Stimulated activated naive B cell treated with anti-CD40 and anti-IgM and Interleukin-4, amounts not matched to agents 10 μg/mL and 1 μg/mL and 100 μg/mL, for 72 hours (primary cell): ENCODE measurements around the gene PFN2.
A peak's percentile ranks its signal among the peaks of the same experiment; 100 is the strongest.
"Not testable (repeated sequence)": the region's sequence is repeated elsewhere in the genome, so short reads cannot be mapped to it uniquely, and the experiment has no call there.

Source experiments
- ATAC-seq, 2 donors: fragments of 150-1000 bp; cut with Tn5 transposase; replicated peaks; 2 replicates each; pipeline ENCODE4 v1.10.0; 2021; ENCODE audit warnings: moderate library complexity in 1 of 2
- DNase-seq: peaks from one replicate; pipeline ENCODE4 v3.0.0; 2021
- H3K27ac Mint-ChIP-seq: one replicate; pipeline ENCODE4 v1.8.0; 2022; ENCODE audit warnings: mild to moderate bottlenecking, mixed read lengths
- H3K27me3 Mint-ChIP-seq, 2 donors: one replicate each; pipeline ENCODE4 v1.8.0; 2022; ENCODE audit warnings: mixed read lengths in 2 of 2
- H3K36me3 Mint-ChIP-seq, 2 donors: one replicate each; pipeline ENCODE4 v1.8.0; 2022; ENCODE audit warnings: mixed read lengths in 2 of 2, mild to moderate bottlenecking in 1 of 2
- H3K4me1 Mint-ChIP-seq, 2 donors: one replicate each; pipeline ENCODE4 v1.8.0; 2022; ENCODE audit warnings: mixed read lengths in 2 of 2, mild to moderate bottlenecking in 1 of 2
- H3K4me3 Mint-ChIP-seq, 2 donors: one replicate each; pipeline ENCODE4 v1.8.0; 2022; ENCODE audit warnings: mild to moderate bottlenecking in 2 of 2, mixed read lengths in 2 of 2, moderate library complexity in 1 of 2
- H3K9me3 Mint-ChIP-seq, 2 donors: one replicate each; pipeline ENCODE4 v1.8.0; 2022; ENCODE audit warnings: mixed read lengths in 2 of 2, mild to moderate bottlenecking in 1 of 2

PFN2 gene, protein sequence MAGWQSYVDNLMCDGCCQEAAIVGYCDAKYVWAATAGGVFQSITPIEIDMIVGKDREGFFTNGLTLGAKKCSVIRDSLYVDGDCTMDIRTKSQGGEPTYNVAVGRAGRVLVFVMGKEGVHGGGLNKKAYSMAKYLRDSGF

GRCh38 chr3:149970716-149971402 is at the start of gene PFN2:
PFN2 (minus strand) TSS chr3:149970895; CDS start chr3:149970856, 39 bp downstream.
- Mint-ChIP-seq H3K36me3 (peaks cover 0 to 4% of the 10 kb centered on the region in 2 donors), H3K27me3 (peaks cover 13 to 16% of the 10 kb centered on the region in 2 donors)

GRCh38 chr3:150015901-150016300 is 45.2 kb upstream of the PFN2 start:
- H3K4me3 Mint-ChIP-seq = no peak overlapping the region
- H3K36me3 Mint-ChIP-seq = no peaks in the 10 kb centered on the region
- DNase-seq (no peak), ATAC-seq (no peak)
- H3K4me1 Mint-ChIP-seq = no peaks in the 10 kb centered on the region
- no peak overlapping the region for H3K27ac Mint-ChIP-seq
- peaks cover 6 to 12% of the 10 kb centered on the region in 2 donors for H3K27me3 Mint-ChIP-seq
- H3K9me3 Mint-ChIP-seq = no peaks in the 10 kb centered on the region

More at GRCh38 chr3:149970716-149971402, at the start of gene PFN2:
- Mint-ChIP-seq H3K27ac (peak within 1 kb of the TSS; percentile 93), H3K4me1 (peaks cover 14 to 20% of the 10 kb centered on the region in 2 donors), H3K4me3 (peak within 1 kb of the TSS; percentile 89 to 91), H3K9me3 (no peaks in the 10 kb centered on the region)
- DNase-seq (peak; percentile 31), ATAC-seq (peak; percentile 67 to 70)

- no peaks in the 10 kb centered on the region for H3K4me1 Mint-ChIP-seq
- no peak overlapping the region for H3K4me3 Mint-ChIP-seq
- peaks cover 6 to 17% of the 10 kb centered on the region in 2 donors for H3K27me3 Mint-ChIP-seq
- DNase-seq (no peak), ATAC-seq (no peak)
- no peak overlapping the region for H3K27ac Mint-ChIP-seq
- H3K9me3 Mint-ChIP-seq = no peaks in the 10 kb centered on the region
- no peaks in the 10 kb centered on the region for H3K36me3 Mint-ChIP-seq
Measured at GRCh38 chr3:150014782-150015181, 44.1 kb upstream of the PFN2 start.

GRCh38 chr3:150013801-150014200 is 43.1 kb upstream of the PFN2 start:
- H3K27me3 Mint-ChIP-seq = peaks cover 10 to 19% of the 10 kb centered on the region in 2 donors
- no peaks in the 10 kb centered on the region for H3K4me1 Mint-ChIP-seq
- H3K27ac Mint-ChIP-seq = no peak overlapping the region
- H3K36me3 Mint-ChIP-seq = no peaks in the 10 kb centered on the region
- H3K9me3 Mint-ChIP-seq = no peaks in the 10 kb centered on the region
- no peak for DNase-seq
- H3K4me3 Mint-ChIP-seq = no peak overlapping the region
- ATAC-seq = no peak

DNA sequence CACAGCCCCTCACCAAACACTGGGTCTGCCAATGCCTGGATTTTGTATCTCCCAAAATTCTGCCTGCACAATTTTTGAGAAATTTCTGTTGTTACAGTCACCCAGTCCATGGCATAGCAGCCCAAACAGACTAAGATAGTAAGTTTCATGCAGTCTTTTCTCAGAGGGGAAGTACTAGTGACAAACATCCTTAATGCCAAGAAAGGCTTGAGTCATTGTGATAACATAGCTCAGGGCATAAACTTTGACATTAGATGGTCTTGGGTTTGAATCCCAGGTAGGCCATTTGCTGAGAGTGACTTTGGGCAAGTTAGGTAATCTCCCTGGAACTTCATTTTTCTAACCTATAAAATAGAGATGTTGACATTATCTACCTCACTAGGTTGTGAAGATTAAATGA is 36.1 kb upstream of the PFN2 start:
- DNase-seq (no peak), ATAC-seq (peak in 1 of 2 donors; percentile 25)
- H3K4me1 Mint-ChIP-seq = no peaks in the 10 kb centered on the region
- H3K4me3 Mint-ChIP-seq = no peak overlapping the region
- no peak overlapping the region for H3K27ac Mint-ChIP-seq
- no peaks in the 10 kb centered on the region for H3K36me3 Mint-ChIP-seq
- no peaks in the 10 kb centered on the region for H3K9me3 Mint-ChIP-seq
- peaks cover 7 to 11% of the 10 kb centered on the region in 2 donors for H3K27me3 Mint-ChIP-seq

DNA sequence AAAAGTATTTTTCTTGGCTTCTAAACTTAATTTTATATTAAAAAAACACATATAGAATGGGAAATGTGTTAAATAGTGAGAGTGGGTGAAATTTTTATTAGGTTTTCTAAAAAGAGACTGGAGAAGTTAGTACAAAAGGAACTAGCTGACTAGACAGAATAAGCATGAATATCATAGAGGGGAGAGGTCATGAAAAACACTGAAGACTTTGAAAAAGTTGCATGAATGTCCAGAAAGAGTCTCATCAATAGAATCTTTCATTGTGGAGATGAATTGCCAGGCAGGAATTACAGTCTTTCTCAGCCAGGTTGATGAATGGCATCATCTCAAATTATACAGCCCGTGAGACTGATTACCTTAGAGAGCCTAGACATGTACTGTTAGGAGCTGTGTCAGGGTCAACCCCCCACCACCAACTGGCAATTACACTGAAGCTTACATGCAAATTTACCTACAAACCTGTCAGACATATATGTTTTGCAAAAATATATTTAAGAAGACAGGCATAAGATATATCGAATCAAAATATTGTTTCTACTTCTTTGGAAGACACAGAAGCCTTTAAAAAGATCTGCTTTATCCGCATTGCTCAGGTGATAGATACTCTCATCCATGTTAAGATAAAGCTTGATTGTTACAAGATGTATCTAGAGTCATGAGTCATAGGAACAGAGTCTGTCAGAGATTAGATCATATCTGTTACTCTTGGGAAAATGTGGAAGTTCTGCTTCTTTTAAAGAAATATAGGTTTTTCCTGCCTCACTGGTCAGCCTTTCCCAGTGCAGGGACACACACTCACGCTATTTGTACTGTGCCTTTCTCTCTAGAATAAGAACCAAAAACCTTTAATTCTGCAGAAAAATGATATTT is 34.8 kb upstream of the PFN2 start:
- ATAC-seq = no peak

GRCh38 chr3:150000641-150001040 is 29.9 kb upstream of the PFN2 start:
- peaks cover 2 to 15% of the 10 kb centered on the region in 2 donors for H3K9me3 Mint-ChIP-seq

More for the DNA sequence above, 34.8 kb upstream of the PFN2 start:
- Mint-ChIP-seq H3K4me1 (no peaks in the 10 kb centered on the region), H3K4me3 (no peak overlapping the region), H3K27me3 (peaks cover 7 to 11% of the 10 kb centered on the region in 2 donors), H3K27ac (no peak overlapping the region), H3K36me3 (no peaks in the 10 kb centered on the region), H3K9me3 (no peaks in the 10 kb centered on the region)
- DNase-seq = no peak

GRCh38 chr3:149999421-149999820 is 28.7 kb upstream of the PFN2 start:
- H3K27me3 Mint-ChIP-seq = peaks cover 7 to 23% of the 10 kb centered on the region in 2 donors
- no peaks in the 10 kb centered on the region for H3K4me1 Mint-ChIP-seq
- peaks cover 15 to 24% of the 10 kb centered on the region in 2 donors for H3K9me3 Mint-ChIP-seq
- ATAC-seq (no peak), DNase-seq (no peak)
- no peak overlapping the region for H3K27ac Mint-ChIP-seq
- no peak overlapping the region for H3K4me3 Mint-ChIP-seq
- H3K36me3 Mint-ChIP-seq = no peaks in the 10 kb centered on the region

More at GRCh38 chr3:150000641-150001040, 29.9 kb upstream of the PFN2 start:
- no peak overlapping the region for H3K4me3 Mint-ChIP-seq
- ATAC-seq (no peak), DNase-seq (no peak)
- H3K36me3 Mint-ChIP-seq = no peaks in the 10 kb centered on the region
- H3K27me3 Mint-ChIP-seq = peaks cover 3 to 17% of the 10 kb centered on the region in 2 donors
- H3K4me1 Mint-ChIP-seq = no peaks in the 10 kb centered on the region
- no peak overlapping the region for H3K27ac Mint-ChIP-seq

DNA sequence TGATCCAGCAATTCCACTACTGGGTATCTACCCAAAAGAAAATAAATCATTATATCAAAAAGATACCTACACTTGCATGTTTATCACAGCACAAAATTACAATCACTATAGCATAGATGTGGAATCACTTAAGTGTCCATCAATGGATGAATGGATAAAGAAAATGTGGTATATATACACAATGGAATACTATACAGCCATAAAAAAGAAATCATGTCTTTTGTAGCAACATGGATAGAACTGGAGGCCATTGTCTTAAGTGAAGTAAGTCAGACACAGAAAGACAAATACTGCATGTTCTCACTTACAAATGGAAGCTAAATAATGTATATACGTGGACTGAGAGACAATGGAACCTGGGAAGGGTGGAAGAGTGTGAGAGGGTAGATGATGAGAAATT is 28.3 kb upstream of the PFN2 start:
- ATAC-seq (no peak), DNase-seq (no peak)
- H3K36me3 Mint-ChIP-seq = no peaks in the 10 kb centered on the region
- H3K4me3 Mint-ChIP-seq = no peak overlapping the region
- peaks cover 15 to 25% of the 10 kb centered on the region in 2 donors for H3K9me3 Mint-ChIP-seq
- peaks cover 7 to 23% of the 10 kb centered on the region in 2 donors for H3K27me3 Mint-ChIP-seq
- no peak overlapping the region for H3K27ac Mint-ChIP-seq
- no peaks in the 10 kb centered on the region for H3K4me1 Mint-ChIP-seq

GRCh38 chr3:149992416-149993058 is 21.8 kb upstream of the PFN2 start:
- H3K27me3 Mint-ChIP-seq = peaks cover 12 to 36% of the 10 kb centered on the region in 2 donors
- peaks cover 0 to 1% of the 10 kb centered on the region in 2 donors for H3K36me3 Mint-ChIP-seq
- DNase-seq (no peak), ATAC-seq (no peak)
- peaks cover 21 to 25% of the 10 kb centered on the region in 2 donors for H3K9me3 Mint-ChIP-seq
- no peaks in the 10 kb centered on the region for H3K4me1 Mint-ChIP-seq
- no peak overlapping the region for H3K27ac Mint-ChIP-seq
- no peak overlapping the region for H3K4me3 Mint-ChIP-seq

- DNase-seq = no peak
- peaks cover 0 to 1% of the 10 kb centered on the region in 2 donors for H3K36me3 Mint-ChIP-seq
- no peak overlapping the region for H3K4me3 Mint-ChIP-seq
- ATAC-seq = no peak
- no peaks in the 10 kb centered on the region for H3K4me1 Mint-ChIP-seq
- H3K9me3 Mint-ChIP-seq = peaks cover 13 to 17% of the 10 kb centered on the region in 2 donors
- no peak overlapping the region for H3K27ac Mint-ChIP-seq
- peaks cover 17 to 21% of the 10 kb centered on the region in 2 donors for H3K27me3 Mint-ChIP-seq
Measured at GRCh38 chr3:149990423-149990948, 19.8 kb upstream of the PFN2 start.

DNA sequence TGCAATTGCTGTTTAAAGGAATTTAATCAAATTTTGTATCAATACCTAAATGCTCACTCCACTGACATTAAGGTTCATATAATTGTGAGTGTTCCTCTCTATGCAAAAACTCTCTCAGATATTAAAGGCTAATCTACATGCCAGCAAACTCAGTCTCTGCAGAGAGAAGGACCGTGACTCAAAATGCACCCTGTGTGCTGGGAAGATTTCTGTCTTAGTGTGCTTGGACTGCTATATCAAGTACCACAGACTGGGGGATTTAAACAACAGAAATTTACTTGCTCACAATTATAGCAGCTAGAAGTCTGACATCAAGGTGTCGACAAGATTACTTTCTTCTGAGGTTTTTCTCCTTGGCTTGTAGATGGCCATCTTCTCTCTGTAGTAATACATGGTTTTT is 18.6 kb upstream of the PFN2 start:
- Mint-ChIP-seq H3K36me3 (peaks cover 0 to 1% of the 10 kb centered on the region in 2 donors), H3K9me3 (peaks cover 4 to 5% of the 10 kb centered on the region in 2 donors), H3K4me1 (no peaks in the 10 kb centered on the region), H3K27me3 (peaks cover 12 to 19% of the 10 kb centered on the region in 2 donors), H3K4me3 (no peak overlapping the region), H3K27ac (no peak overlapping the region)
- DNase-seq (no peak), ATAC-seq (no peak)

DNA sequence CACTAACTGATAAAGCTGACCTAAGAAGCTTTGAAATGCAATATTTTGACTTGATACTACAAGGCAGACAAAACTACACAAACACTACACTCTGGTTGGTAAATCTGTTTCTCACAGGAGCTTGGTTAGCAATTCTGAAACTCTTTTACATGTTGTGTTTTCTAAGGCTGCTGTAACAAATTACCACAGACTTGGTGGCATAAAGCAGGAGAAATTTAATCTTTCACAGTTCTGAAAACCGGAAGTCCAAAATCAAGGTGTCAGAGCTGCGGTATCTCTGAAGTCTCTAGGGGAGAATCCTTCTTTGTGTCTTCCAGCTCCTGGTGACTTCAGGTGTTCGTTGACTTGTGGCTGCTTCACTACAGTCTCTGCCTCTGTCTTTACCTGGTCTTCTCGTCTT is 12.9 kb upstream of the PFN2 start:
- Mint-ChIP-seq H3K27me3 (peaks cover 0 to 19% of the 10 kb centered on the region in 2 donors), H3K4me3 (no peak overlapping the region), H3K36me3 (no peaks in the 10 kb centered on the region), H3K4me1 (no peaks in the 10 kb centered on the region), H3K9me3 (no peaks in the 10 kb centered on the region), H3K27ac (no peak overlapping the region)
- DNase-seq (no peak), ATAC-seq (no peak)

- H3K27ac Mint-ChIP-seq, H3K36me3 Mint-ChIP-seq, ATAC-seq, H3K4me3 Mint-ChIP-seq, H3K9me3 Mint-ChIP-seq, DNase-seq, H3K4me1 Mint-ChIP-seq: not testable (repeated sequence)
- H3K27me3 Mint-ChIP-seq = peaks cover under 1 to 19% of the 10 kb centered on the region in 2 donors
Measured at GRCh38 chr3:149983053-149983452, 12.4 kb upstream of the PFN2 start.
